ENCODE data around the gene NFILZ. TPM values are rescaled to one million over a fixed set of nuclear protein-coding genes. Genes with fewer than 3 reads are reported as not detected.

Gene NFILZ
- polyA plus RNA-seq, 1 experiment: not detected

- Histone ChIP-seq H3K36me3 (ENCODE audit: control insufficient read depth, insufficient read depth, low read length) (0 out of 2 replicates have a peak, but pooled peaks cover 1% of the 10 kb centered on the region), H3K27me3 (ENCODE audit: control insufficient read depth, insufficient read depth, low read length) (no peaks in the 10 kb centered on the region), H3K4me3 (ENCODE audit: low read depth, low read length) (peak overlapping the region; percentile 69)
- no peak for DNase-seq (ENCODE audit: low read depth)
- CTCF ChIA-PET: interaction anchor here (0.9 to 1.6 kb wide), 2 partner anchors 15 to 22 kb away, joined by 3 to 4 read pairs; no protein-coding TSS in a partner anchor
- TF ChIP-seq, protein P1, sequence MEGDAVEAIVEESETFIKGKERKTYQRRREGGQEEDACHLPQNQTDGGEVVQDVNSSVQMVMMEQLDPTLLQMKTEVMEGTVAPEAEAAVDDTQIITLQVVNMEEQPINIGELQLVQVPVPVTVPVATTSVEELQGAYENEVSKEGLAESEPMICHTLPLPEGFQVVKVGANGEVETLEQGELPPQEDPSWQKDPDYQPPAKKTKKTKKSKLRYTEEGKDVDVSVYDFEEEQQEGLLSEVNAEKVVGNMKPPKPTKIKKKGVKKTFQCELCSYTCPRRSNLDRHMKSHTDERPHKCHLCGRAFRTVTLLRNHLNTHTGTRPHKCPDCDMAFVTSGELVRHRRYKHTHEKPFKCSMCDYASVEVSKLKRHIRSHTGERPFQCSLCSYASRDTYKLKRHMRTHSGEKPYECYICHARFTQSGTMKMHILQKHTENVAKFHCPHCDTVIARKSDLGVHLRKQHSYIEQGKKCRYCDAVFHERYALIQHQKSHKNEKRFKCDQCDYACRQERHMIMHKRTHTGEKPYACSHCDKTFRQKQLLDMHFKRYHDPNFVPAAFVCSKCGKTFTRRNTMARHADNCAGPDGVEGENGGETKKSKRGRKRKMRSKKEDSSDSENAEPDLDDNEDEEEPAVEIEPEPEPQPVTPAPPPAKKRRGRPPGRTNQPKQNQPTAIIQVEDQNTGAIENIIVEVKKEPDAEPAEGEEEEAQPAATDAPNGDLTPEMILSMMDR (IDR thresholded peaks at IDR 0.05; ENCODE audit: insufficient read depth, low read depth, low read length): no peak
- POLR2A ChIA-PET: no interaction called here
Observed at GRCh38 chr19:8608941-8609278, 21.5 kb upstream of the NFILZ start.

DNA sequence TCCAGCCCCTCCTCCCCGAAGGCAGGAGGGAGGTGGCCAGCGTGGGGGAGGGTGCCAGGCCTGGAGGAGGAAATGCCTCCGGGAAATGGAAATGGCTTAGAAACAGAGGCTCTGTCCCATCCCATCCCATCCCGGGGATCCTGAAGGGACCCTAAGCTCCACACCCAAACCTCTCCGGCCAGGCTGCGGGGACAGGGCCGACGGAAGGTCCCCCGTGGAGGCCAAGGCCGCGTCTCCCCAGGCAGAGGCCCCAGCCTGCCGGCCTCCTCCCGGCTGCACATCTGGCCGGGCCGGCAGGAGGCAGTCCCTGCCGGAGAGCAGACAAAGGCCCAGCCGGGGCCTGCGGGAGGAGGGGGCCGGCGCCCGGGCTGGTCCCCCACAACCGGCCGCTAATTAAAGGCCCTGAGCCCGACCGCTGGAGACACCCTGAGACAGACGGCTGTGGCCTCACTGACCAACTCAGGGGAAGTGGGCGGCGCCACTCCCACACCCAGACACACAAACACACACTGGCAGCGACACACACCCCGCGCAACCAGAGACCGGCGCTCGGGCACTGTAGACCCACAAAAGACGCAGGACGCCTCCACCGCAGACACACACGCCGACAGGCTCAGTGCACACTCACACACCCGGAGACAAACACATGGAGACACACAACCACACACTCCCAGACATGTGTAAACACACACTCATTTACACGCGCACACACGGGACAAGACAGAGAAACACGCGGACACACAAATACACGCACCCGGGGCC is 21.0 kb upstream of the NFILZ start:
- TF ChIP-seq, protein P1 (IDR thresholded peaks at IDR 0.05; ENCODE audit: insufficient read depth, low read depth, low read length): peak; percentile 49
- POLR2A ChIA-PET: no interaction called here
- CTCF ChIA-PET: interaction anchor here (0.9 to 1.6 kb wide), 2 partner anchors 16 to 21 kb away, joined by 3 to 4 read pairs; no protein-coding TSS in a partner anchor

DNA sequence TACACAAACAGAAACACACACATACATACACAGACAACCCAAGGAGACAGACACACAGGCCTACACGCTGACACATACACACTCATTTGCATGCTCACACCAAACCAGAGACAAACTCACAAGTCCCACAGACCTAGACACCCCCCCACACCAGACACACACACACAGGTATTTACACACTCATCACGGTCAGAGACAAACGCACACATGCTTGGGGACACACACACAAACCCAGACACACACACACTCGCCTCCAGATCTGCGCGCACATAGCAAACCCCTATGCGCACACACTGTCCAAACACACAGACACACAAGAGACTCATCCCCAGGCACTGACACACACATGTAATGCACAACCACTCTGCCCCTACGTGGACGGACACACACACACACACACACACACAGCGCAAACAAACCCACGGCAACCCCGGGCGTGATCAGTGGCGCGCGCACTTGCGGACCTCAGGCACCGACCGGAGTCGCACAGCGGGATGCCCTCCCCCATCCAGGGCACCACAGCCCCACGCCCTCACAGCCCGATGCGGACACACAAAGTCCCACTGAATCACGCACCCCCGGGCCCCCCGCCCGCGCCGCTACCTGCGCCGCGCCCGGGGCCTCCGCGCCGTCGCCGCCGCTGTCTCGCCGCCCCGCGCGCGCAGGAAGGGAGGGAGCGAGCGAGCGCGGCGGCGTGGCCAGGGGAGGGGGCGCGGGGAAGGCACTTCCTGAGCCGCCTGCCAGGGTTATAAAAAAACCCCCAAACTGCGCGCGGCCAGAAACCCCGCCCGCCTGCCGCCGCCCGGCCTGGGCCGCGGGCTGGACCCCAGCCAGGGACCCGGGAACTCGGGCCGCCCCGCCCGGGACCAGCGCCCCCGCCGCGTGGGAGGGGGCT is 20.1 kb upstream of the NFILZ start, which contains the start of gene ADAMTS10:
TSS of gene ADAMTS10 (minus strand) at position 675 of the 895 bp plus-strand sequence. CDS start 5,005 bp downstream, outside the sequence.
- TF ChIP-seq, protein P1 (IDR thresholded peaks at IDR 0.05; ENCODE audit: insufficient read depth, low read depth, low read length): no peak
- Histone ChIP-seq H3K4me3 (ENCODE audit: low read depth, low read length) (peak within 1 kb of the TSS; percentile 69), H3K36me3 (ENCODE audit: control insufficient read depth, insufficient read depth, low read length) (no peaks in the 10 kb centered on the region), H3K27me3 (ENCODE audit: control insufficient read depth, insufficient read depth, low read length) (no peaks in the 10 kb centered on the region)
- ChIA-PET POLR2A (no interaction called here), CTCF (no interaction called here)
- DNase-seq (ENCODE audit: low read depth): no peak

More for the DNA sequence above, 21.0 kb upstream of the NFILZ start:
- peak overlapping the region; percentile 69 for H3K4me3 ChIP-seq (ENCODE audit: low read depth, low read length)
- 0 out of 2 replicates have a peak, but pooled peaks cover 1% of the 10 kb centered on the region for H3K36me3 ChIP-seq (ENCODE audit: control insufficient read depth, insufficient read depth, low read length)
- no peak for DNase-seq (ENCODE audit: low read depth)
- H3K27me3 ChIP-seq (ENCODE audit: control insufficient read depth, insufficient read depth, low read length): no peaks in the 10 kb centered on the region

GRCh38 chr19:8610936-8611300 is 19.5 kb upstream of the NFILZ start:
- TF ChIP-seq, protein P1 (IDR thresholded peaks at IDR 0.05; ENCODE audit: insufficient read depth, low read depth, low read length): no peak
- H3K27me3 ChIP-seq (ENCODE audit: control insufficient read depth, insufficient read depth, low read length): no peaks in the 10 kb centered on the region
- ChIA-PET POLR2A (no interaction called here), CTCF (interaction anchor here (1.6 to 2.2 kb wide), 2 partner anchors 30 to 31 kb away, joined by 6 to 11 read pairs; no protein-coding TSS in a partner anchor)
- H3K4me3 ChIP-seq (ENCODE audit: low read depth, low read length): peak overlapping the region; percentile 69
- no peaks in the 10 kb centered on the region for H3K36me3 ChIP-seq (ENCODE audit: control insufficient read depth, insufficient read depth, low read length)
- no peak for DNase-seq (ENCODE audit: low read depth)

- ChIA-PET CTCF (interaction anchor here (1.6 to 2.2 kb wide), 2 partner anchors 30 kb away, joined by 6 to 11 read pairs; no protein-coding TSS in a partner anchor), POLR2A (no interaction called here)
- Histone ChIP-seq H3K27me3 (ENCODE audit: control insufficient read depth, insufficient read depth, low read length) (no peaks in the 10 kb centered on the region), H3K36me3 (ENCODE audit: control insufficient read depth, insufficient read depth, low read length) (no peaks in the 10 kb centered on the region), H3K4me3 (ENCODE audit: low read depth, low read length) (no peak overlapping the region)
- no peak for DNase-seq (ENCODE audit: low read depth)
- TF ChIP-seq, protein P1 (IDR thresholded peaks at IDR 0.05; ENCODE audit: insufficient read depth, low read depth, low read length): no peak
Observed at GRCh38 chr19:8611391-8611876, 19.0 kb upstream of the NFILZ start.

Measured in BJ (cell line).